ENCODE results near the gene KIAA0040.

Gene KIAA0040
- 45.6 to 109 (median 75.0) reads per million in 4 experiments for total RNA-seq

DNA sequence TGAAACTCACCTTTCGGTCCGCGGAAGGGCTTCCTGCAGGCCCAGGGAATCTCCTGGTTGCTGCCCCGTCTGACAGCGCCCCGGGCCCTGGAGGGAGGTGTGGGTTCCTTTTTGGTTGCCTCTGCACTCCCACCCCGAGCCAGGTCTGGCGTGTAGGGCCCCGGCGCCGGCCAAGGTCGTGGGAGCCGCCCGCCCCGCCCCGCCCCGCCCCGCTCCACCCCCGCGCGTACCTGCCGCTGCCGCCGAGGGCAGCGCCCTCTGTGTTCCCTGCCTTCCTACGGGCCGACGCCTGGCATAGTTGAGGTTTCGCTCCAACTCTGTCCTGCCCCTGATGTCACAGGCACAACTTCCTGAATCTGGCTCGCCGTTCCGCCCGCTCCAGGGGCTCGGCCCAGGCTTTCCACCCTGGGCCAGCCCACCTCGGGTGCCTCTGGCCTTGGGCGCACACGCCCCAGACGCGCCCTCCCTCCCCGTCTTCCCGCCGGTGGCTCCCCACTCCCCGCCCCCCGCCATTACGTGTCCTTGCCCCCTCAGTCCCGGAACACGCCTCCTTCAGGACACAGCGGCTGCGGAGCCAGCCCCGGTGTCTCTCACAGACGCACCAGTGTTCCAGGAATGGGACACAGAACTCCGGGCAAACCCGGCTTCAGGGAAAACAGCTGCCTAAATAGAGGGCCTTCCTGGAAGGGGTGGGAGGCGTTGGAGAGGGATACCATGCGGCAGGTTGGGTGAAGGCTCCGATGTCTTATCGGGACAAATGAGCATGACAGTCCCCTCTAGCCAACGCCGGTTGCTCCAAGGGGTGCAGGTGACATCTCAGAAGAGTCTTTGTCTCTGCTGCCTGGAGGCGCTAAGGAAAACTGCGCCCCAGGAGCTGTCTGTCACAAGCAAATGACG is at the start of gene KIAA0040:
Gene KIAA0040 (minus strand): TSS at position 147 of the 897 bp plus-strand sequence. CDS start 31,763 bp downstream, outside the sequence.
- peak; percentile 63 for DNase-seq

DNA sequence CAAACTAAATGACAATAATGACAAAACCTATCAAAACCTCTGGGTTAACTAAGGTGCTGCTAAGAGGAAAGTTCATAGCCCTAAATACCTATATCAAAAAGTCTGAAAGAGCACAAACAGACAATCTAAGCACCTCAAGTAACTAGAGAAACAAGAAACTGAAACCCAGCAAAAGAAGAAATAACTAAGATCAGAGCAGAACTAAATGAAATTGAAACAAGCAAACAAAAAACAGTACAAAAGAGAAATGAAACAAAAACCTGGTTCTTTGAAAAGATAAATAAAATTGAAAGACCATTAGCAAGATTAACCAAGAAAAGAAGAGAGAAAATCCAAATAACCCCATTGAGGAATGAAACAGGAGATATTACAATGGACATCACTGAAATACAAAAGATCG is 44.8 kb upstream of the KIAA0040 start:
- no peak for DNase-seq

DNA sequence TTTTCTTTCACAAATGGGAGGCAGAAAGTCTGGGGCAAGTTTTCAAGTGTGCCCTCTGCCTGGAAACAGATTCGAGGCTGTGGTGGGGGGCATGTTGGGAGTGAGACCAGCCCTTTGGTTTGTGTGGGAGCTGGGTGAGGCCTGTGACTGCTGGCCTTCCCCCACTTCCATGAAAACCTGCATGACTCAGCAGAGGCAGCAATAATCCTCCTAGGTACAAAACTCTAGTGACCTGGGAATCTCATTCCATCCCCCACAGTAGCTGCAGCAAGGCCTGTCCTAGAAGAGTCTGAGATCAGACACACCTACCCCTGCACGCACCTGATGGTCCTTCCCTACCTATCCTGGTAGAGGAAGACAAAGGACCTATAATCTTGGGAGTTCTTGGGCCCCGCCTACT is 42.1 kb upstream of the KIAA0040 start:
- no peak for DNase-seq

DNA sequence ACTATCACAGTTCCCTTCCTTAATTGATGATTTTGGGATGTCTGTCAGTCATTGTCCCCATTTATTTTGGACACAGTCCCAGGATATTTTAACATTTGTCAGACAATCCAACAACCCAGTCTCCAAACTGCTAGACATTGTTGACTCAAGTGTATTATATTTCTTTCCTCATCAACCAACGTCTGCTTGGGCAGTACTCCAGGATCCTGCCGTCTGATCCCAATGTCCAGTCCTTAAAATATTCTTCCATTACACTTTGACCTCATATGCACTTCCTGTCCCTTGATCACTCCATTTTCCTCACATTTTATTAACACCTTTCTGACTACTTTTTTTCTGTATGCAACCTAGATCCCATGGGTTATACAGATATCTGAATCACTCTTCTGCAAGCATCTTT is 39.8 kb upstream of the KIAA0040 start:
- no peak for DNase-seq

DNA sequence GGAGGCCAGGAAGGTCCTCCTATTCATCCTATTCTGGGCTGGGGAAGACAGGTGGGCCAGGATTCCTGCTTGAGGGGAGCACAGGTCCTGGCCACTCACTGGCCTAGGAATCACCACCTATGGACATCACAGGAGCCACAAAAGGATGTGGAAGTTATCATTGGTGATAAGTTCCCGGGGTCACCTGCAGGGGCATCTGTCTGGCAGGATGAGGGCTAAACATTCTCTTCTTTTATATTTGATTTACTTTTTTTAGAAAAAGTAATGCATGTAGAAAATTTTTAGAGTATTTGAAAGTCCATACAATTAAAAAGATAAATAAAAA is 33.2 kb upstream of the KIAA0040 start:
- no peak for DNase-seq

DNA sequence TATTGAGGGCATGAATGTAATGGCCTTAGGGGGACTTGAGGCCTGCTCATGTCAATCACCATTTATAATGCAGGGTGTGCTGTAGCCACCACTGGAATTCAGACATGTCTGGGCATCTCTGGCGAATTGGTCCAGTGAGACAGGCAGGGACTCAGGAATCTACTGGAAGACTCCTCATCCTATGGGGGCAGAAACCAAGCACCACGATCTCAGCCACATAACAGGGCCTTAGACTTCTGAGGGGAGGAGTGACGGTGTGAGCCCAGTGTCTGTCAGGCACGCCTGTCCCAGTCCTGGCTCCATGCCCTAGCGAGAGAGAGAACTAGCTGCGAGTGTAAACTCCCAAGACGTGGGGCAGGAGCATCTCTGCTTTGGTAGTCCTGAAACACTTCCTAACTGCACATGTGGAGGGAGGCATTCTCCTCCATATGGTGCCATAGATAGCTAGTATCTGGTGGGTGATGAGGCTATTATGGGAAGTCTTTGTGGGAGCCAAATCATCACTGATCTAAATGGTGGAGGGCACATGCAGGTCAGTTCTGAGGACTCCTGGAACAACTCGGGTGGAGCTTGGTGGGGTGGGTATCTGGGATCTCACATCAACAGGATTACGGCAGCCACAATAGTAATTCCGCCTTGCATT is 29.8 kb upstream of the KIAA0040 start:
- DNase-seq: no peak

DNA sequence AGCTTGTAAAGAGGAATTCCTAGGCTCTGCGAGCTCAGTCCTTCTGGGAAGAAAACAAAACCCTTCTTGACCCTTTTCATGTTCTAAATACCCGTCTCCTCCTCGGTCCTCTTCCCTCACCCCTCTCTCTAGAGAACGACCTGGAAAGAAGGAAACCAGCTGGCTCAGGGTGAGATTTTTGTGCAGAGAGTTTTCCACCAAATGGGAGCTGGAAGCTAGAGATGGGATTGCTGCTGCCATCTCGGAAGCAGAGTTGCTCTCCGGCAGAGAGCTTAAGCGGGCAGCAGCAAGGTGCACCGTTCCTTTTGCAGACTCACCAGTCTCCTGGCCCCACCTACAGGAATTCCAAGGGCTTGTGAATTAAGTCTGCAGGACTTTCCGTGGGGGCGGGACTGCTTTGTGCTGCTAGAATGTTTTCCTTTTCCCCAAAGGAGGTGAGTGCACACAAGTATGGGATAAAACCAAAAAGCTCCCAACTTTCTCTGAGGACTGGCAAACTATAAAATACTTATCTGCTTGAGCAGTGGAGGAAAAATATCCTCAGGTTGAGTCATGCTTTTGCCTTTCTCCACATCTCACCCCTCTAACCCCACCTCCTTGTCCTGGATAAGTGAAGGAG is 29.1 kb upstream of the KIAA0040 start:
- DNase-seq: no peak

DNA sequence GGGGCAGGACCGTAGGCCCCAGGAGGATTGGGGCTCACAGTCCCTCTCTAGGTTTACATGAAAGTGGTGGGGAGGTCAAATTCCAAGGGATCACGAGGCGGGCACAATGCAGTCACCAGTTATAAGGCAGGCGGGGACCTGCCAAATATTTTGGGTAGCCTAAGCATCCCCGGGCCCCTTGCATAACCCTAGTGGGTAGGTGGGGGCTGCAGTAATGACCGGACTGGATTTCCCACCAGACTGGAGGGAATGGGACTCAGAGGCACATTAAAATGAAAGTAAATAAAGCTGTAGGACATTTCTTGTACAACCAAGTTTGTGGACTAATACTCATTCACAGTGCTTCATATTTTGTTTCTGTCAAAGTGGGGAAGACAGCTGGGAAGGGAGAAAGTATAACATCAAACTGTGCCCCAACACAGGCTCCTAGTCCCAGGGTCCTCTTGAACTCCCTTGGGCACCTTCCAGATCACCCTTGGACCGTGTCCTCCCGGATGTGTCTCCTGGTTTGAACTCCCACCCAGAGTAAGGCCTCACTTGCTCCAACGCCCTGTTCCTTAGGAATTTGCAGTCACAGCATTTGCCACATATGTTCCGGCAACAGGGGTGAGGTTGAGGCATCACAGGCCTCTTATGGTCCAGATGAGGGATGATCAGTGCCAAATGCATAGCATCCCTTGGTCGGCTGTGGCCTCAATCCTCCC is 28.4 kb upstream of the KIAA0040 start:
- no peak for DNase-seq

DNA sequence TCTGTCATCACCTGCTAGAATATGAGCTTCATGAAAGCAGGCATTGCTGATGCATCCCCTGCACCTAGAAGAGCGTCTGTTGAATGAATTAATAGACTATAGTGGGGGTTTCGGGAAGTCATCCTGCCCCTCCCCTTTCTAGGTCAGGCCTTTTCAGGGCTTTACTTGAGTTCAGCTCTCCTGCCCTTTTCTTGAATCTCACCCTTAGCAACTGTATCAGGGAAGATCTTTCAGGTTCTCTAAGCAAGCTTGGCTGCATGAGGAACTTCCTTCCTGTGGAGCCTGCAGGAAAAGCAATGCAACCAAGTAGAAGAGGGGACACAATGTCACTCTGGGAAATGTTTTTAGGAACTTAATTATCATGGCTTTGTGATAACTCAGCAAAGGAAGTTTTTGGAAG is 27.2 kb upstream of the KIAA0040 start:
- DNase-seq: no peak

DNA sequence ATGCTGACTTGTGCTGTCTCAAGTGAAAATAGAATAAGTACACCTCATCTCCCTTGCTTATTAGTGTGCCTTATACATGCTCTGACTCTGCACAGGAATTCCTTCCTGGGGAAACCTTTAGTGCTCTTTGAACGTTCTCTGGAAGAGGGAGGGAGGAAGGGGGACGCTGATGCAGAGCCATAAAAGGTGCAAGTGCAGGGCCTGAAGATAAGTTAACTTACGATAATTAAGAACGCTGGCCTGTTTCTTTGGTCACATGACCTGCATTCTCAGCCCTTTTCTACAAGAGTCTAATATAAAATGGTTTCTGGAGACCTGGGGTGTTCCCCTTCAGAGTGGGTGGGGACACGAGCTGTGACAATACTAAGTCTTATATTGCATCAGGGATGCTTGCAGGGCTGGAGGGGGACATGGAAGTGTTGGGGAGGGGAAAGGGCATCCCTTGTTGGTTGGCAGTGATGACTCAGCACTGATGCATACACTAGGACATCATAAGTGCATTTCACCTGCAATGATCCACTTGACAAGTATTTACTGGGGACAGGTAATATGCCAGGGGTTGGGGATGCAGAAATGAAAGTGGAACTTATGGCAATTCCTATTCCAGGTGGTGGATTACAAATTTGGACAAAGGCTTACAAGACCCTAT is 26.3 kb upstream of the KIAA0040 start:
- no peak for DNase-seq

DNA sequence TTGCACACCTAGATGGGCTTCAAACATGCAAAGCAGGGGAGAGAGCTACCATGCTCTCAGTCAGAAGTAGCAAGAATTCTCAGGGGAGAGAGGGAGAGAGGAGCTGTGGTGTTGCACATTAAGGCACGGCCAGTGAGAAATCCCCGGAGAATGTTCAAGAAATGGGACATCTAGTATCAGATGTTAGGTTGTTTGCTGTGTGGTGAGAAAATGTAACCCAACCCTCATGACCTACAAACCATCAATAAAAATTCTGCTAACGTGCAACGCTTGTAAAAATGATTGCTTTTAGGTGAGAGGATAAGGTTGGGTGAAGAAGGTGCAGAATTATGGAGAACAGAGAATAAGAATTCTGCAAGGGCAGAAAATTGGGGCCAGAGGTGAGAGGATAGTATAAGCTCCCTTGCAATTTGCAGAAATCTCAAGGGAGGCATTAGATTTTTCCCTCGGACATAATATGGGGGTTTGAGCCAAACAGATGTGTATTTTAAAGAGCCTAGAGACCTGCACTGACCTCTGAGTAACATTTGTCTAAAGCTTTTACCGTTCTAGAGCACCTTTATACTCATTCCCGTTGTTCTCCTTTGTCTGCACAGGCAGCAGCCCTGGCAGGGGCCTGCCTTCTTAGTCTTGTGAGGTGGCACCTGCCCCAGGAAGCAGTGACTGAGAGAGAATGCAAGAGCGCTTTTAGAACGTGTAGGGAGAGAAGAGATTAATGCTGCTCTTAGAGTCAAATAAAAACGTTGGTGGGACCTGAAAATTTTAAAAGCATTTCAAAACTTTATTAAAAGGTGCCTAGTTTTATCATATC is 25.4 kb upstream of the KIAA0040 start:
- DNase-seq: no peak

DNA sequence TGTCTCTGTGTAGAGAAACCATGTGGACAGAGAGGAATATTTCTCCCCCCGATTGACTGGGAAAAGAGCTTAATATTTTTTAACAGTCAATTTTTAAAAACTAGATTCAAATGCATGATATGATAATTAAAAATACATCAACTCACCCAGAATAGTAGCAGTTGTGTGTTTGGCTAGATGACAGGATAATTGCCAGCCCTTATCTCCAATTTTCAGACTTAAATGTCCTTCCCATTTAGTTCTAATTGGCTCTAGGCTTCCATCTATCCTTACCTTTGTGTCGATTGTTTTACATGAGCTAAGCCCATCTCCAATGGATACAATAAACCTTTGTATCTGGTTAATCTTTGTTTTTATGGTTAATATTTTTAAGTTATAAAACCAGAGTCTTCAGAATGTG is 23.9 kb upstream of the KIAA0040 start:
- DNase-seq: no peak

DNA sequence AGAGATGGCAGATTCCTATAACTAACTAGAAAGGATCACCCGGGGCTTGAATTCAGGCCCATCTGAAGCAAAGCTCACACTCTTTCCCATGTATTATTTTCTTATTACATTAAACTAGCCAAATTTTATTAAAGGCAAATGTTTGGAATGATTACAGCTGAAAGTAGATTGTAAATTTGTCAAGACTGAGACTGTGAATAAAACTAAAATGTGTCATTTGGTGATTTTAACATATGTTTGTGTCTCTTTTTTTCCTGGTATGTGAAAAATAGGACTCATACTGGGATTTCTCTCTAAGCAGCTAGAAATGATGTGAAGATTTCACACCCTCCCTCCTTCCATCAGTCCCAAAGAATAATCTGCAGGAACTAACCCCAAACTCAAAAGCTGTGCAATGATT is 19.1 kb upstream of the KIAA0040 start:
- no peak for DNase-seq

DNA sequence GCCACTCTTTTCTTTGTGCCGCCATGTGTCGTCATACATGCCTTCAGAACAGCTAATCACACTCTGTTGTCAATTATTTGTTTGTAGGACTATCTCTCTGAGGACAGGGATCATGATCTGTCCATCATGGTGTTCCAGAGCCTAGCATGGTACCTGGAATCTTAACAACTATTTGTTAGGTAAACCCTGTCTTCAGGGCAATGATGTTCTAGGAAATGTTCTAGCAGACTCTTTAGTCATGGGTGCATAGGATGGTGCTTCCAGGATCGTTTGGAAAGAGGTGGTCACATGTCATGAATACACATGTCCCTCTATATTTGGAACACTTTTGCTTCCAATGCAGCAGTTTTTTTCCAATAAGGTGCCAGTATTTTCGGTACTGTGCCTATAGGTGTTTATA is 18.2 kb upstream of the KIAA0040 start:
- no peak for DNase-seq

DNA sequence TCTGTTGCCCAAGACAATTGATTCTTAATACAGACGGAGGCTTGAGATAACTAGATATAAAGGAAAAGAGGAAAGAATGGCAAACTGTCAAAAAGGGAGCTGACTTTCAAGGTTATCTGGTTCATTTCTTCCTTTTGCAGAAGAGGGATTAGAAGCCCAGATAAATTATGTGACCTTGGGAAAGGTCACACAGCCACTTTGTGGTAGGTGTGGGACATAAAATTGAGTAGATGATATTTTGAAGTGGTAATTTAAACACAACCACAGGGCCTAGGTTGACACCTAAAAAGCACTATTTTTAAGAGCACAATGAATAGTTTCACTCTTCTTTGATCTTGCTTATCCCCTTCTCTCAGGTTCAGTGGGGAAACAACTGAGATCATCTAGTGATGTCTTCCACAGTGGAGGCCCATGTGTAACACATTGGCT is 16.9 kb upstream of the KIAA0040 start:
- DNase-seq: no peak

DNA sequence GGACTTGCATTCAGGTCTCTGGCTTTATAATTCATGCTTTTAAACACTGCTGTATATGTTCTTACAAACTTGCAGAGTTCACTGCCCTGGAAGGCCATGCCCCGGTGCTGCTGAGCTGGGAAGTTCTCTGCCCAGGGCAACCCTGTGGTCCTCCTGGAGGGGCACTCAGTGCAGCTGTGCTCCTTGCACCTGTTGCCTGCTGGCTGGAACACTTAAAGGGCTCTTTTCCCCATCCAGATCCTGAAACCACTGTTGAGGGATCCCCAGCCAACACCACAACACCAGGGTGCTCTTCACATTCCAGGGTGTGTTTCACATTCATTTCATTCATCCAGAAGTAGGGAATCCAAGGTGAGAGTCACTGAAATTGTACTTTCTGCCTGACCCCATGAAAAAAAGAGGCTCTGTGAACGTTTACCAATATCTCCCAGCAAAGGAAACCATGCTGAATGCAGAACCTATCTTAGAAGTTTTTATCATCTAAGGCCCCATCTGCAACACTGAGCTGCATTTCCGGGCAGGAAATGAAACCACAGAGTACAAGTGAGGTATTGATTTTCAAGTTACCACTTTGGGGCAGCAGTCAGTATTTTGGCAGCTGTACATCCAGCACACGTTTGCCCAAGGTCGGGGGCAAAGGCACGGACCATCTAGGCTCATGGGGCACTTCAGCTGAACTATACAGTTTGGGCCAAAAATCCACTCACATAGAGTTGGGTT is 16.4 kb upstream of the KIAA0040 start:
- DNase-seq: peak; percentile 7

DNA sequence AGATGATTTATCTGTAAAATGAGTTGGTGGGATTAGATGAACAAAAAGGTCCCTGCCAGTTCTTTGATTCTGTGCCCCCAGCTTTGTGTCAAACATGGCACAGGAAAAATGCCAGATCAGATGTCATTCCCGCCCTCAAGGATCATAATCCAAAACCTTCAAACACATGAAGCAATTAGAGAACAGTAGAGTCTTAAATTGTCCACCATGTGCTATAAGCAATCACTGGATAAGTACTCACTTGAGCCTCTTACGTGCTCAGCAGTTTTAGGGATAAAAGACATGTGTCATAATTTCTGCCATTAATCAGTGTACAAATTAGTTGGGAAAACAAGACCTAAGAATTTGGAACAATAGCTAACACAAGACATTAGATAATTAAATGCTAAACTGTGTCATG is 15.4 kb upstream of the KIAA0040 start:
- no peak for DNase-seq

DNA sequence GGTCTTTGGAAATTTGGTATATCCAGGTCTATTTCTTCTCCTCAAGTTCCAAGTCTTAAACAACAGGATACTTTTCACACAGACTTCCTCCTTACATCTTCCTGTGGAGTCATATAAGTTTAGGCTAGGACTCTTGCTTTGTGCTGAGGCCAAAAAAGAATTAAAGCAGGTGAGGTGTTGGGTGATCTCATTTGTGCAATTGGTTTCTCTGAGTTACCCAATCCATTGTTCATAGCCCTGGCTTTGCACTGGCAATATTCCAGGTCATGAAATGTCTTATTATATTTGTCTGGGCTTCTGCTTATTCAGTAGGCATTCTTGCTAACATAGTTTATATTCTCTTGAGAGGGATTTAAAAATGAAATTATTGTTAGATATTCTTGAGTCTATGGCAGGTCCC is 14.1 kb upstream of the KIAA0040 start:
- no peak for DNase-seq

DNA sequence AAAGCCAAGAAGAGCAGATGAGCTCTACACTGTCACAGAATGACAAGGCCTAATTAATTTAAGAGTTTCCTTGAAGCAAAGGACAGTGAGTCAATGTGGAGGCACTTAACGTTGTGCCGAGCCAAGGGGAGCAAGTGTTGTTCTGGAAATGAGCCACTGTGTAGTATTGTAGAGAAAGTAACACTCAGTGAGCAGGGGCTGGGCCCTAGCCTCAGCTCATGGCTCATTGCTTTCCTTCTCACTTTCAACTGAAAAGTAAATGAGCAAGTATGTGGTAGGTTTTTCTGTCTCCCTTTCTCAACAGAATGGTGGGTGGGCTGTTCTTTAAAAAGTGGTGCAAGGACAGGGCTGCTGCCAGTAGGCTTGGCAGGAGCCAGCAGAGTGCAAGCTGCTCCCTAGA is 11.8 kb upstream of the KIAA0040 start:
- no peak for DNase-seq

DNA sequence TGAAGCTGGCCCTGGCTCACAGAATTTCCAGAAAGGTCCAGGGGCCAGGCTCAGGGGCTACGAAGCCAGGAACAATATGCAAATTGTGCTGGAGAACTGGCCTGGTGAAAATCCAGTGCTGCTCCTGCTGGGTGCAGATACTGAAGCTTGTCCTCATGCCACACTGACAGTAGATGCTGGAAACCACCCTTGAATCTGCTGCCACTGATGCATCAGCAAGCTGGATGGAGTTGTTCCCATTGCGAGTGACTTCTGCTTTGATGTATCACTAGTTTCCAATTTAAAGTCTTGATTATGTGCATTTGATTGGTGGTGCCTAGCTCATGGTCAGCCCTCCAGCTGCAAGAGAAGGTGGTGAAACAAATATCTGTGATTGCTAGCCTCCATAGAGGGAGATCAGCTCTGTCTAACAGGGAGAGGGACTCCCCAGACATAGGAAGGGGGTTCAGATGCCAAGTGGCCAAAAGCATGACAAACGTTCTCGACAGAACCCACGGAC is 11.0 kb upstream of the KIAA0040 start:
- DNase-seq: no peak

All from effector CD8-positive, alpha-beta T cell (primary cell).